ENCODE data around the gene ATP9A.
"Not testable (repeated sequence)": the region's sequence is repeated elsewhere in the genome, so short reads cannot be mapped to it uniquely, and the experiment has no call there.

ATP9A gene

DNA sequence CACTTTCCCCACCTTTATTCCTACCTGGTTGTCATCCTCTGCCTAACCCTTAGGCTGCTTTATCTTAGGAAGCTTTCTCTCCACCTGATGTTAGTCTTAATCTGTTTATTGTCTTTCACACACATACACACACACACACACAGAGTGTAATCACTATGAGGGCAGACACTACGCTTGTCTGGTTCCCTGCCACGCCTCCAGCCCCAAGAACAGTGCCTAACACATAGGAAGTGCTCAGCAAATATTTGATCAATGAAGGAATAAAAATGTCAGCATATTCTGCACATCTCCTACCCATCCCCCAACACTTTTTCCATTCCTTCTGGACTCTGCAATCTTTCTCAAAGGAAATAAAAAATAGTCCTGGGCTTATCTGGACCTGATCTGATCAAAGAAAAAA, 174.6 kb downstream of the ATP9A start:
- no peak for DNase-seq

DNA sequence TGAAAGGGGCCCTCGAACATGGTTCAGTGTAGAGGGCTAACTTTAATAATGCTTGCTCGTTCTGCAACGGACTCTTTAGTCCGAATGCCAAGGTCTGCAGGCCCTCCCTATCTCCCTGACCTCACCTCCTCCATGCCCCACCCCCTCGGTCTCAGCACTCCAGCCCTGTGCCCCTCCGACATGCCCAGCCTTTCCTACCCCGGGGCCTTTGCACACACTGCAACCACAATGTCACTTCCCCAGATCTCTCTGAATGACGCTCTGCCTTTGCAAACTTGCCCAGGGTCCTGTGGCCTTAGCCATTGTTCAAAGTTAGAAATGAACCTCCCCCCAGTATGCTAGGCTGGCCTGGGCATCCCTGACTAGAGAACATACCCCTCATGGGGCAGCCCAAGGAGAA, 175.6 kb downstream of the ATP9A start:
- DNase-seq = no peak

GRCh38 chr20:51591871-51592270, 176.3 kb downstream of the ATP9A start:
- DNase-seq = no peak

- no peak for DNase-seq
Observed at GRCh38 chr20:51588762-51589161, 179.4 kb downstream of the ATP9A start.

- DNase-seq = no peak
Observed at GRCh38 chr20:51587145-51587544, 181.0 kb downstream of the ATP9A start.

- DNase-seq = no peak
Observed at GRCh38 chr20:51586005-51586440, 182.2 kb downstream of the ATP9A start.

DNA sequence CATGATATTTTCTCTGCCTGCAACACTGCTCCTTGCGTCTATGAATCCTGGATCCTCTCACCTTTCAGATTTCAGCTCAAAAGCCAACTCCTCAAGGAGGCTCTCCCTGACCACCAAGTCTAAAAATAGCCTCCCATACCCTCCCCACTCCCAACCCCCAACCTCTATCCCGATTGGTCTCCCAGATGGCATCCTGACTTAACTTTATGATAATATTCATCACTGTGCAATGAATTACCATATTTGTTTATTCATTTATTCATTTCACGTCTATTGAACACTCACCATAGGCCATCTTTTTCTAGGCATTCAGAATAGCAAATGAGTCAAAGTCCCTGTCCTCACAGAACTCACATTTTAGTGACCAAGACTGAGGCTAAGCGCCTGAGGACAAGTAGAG, 183.0 kb downstream of the ATP9A start:
- no peak for DNase-seq

DNA sequence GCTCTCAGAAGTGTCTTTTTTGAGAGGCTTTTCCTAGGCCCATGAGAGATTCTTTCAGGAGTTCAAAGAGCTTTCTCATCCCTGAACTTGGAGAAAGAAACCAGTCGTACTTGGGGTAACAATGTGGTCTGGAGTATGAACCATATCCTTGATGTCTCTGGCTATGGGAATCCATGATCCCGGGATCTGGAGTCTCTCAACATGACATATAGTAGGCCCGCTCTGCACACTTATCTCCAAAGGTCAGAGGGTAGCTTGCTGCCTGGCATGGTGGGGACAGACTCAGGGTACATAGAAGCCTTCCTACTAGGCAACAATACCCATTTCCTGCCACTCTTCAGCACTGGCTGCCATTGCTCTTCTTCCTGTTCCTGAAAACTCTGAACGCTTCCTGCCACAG, 183.5 kb downstream of the ATP9A start:
- DNase-seq = no peak

- no peak for DNase-seq
Observed at GRCh38 chr20:51584116-51584515, 184.1 kb downstream of the ATP9A start.

- no peak for DNase-seq
Observed at GRCh38 chr20:51583499-51583898, 184.7 kb downstream of the ATP9A start.

DNA sequence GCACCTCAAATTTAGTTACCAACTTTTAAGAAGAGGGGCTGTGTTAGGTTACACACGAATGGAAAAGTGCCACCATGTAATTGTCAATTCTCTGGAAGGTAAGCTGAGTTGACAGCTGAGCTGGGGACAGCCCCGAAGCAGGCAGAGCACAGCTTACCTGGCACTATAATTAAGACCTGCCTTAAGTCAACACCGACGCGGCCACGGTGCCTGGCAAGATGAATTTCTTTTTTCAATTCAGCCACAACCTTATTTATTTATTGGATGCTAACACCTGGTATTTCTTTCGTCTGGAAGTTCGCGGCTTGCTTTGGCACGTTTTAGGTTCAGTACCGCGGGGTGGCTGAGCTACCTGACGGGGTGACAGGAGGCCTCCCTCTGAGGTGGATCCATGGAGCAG, 185.1 kb downstream of the ATP9A start:
- DNase-seq = no peak

DNA sequence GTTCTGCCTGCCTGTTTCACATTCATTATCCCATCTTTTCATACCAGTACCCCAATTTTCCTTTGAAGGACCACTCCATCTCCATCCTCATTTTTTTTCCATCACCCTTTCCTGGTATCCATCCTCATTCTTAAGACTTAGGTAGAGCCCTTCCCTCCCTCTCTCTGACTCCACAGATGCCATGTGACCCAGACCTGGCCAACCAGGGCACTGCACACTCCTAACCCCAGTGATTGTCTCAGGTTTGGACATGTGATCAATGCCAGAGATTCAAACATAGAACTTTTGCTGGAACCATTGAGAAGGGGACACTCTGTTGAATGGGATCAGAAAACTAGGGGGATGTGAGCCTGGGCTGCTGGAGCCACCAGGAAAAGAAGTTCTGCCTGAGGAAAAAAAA, 186.6 kb downstream of the ATP9A start:
- no peak for DNase-seq

DNA sequence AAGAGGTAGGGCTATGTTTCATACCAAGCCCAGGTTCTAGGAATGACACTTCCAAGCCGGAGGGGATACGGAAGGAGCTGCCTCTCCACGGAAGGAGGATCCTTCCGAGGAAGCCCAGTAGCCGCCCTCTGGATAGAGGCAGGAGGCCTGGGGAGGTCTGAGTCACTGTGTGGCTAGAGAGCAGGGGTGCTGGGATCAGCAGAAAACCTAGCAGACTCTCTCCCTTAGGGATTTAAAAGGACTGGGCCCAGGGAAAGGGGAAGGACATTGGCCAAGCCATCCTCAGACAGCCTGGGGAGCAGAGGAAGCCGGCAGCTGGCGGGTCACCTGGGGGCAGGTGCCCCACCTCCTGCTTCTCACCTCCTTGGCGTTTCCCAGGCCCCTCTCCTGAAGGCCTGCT, 189.1 kb downstream of the ATP9A start:
- no peak for DNase-seq

DNA sequence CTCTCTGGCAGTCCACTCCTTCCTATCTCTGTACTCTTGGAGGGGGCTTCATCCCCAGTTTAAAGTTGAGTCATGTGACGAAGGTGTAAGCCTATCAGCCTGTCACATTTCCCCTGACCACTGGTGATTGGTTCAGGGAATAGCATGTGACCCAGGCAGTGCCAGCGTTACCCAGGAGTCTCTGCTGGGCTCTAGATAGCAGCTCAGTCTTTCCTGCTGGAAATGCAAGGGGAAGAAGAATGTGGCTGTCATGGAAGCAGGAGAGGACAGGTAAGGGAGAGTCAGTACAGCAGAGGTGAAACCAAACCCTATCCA, 190.1 kb downstream of the ATP9A start:
- DNase-seq = no peak

DNA sequence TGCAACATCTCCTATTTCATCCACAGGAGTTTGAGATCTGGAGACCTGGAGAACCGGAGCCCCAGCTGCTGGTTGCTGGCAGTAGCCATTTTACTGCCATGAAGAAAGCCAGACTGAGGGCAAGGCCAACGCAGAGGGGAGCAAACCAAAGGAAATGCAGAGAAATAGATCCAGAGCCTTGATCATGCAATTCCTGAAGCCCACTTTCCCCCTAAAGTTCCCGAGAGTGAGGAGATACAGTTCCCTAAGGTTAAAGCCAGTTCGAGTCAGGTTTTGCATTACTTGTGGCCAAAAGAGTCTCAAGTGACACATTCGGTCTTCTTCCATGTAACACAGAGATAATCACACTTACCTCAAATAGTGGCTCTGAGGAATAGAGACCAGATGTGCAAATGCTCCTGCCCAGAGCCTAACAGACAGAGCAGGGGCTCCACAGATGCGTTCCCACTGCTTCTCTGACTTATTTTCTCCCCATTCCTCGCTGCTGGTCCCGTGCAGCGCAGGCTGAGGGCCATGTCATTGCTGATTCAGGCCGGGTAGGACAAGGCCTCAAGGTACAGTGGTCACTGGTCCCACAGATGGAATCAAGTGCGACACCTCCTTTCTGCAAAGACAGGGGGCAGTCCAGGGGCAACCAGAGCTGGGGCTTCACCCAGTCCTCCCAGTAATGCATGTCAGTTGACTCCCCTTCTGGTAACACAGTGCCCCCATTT, 190.6 kb downstream of the ATP9A start:
- no peak for DNase-seq

DNA sequence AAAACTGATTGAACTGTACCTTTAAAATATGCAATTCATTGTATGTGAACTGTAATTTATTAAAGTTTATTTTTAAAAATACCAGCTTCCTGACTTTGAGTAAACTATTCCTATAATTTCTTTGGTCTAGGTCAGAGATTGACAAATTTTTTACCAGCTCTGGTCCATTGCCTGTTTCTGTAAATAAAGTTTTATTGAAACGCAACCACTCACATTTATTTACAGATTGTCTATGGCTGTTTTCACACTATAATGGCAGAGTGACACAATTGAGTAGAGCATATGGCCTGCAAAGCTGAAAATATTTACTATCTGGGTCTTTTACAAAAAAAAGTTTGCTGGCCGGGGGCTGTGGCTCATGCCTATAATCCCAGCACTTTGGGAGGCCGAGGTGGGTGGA, 192.7 kb downstream of the ATP9A start:
- DNase-seq = no peak

DNA sequence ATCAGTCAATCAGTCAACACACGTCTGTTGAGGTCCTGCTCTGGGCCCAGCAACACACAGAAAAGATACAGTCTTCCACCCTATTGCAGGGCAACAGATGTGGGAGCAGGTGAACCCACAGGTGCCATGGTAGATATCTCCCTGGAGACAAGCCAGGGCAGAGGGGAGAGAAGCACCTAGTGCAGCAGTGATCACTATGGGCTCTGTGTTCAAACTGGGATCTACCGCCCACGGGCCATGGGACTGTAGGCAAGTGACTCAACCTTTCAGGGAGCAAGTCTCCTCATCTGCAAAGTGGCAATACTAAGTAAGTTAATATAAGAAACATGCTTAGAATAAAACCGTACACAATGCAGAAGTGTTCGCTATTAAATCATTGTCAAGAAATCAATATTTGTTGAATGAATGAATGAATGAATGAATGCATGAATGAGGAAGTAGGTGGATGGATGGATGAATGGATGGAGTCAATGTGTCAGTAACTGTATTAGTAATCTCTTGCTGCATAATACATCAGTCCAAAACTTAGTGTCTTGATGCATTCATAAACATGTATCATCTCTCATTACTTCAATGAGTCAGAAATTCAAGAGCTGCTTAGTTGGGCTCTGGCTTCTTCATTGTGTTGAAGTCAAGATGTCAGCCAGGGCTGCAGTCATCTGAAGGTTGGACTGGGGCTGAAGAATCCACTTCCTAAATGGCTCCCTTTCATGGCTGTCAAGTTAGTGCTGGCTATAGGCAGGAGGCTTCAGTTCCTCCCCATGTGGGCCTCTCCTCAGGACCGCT, 193.7 kb downstream of the ATP9A start:
- DNase-seq = no peak

GRCh38 chr20:51573576-51574243, 194.5 kb downstream of the ATP9A start:
- DNase-seq = no peak

DNA sequence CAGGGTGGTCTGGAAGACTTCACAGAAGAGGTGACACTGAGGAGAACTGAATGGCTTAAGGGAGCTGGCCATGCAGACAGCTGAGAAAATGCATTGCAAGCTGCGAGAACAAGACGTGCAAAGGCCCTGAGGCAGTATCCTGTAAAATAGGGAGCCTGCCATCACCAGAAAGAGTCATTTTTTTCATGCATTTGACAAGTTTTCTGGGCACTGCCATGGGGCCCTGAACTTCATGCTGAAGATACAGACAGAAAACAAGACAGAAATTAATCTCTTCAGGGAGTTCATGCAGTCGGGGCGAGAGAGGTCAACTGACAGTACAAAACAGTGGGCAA, 196.8 kb downstream of the ATP9A start:
- DNase-seq = no peak

GRCh38 chr20:51570739-51571459, 197.3 kb downstream of the ATP9A start:
- no peak for DNase-seq

DNA sequence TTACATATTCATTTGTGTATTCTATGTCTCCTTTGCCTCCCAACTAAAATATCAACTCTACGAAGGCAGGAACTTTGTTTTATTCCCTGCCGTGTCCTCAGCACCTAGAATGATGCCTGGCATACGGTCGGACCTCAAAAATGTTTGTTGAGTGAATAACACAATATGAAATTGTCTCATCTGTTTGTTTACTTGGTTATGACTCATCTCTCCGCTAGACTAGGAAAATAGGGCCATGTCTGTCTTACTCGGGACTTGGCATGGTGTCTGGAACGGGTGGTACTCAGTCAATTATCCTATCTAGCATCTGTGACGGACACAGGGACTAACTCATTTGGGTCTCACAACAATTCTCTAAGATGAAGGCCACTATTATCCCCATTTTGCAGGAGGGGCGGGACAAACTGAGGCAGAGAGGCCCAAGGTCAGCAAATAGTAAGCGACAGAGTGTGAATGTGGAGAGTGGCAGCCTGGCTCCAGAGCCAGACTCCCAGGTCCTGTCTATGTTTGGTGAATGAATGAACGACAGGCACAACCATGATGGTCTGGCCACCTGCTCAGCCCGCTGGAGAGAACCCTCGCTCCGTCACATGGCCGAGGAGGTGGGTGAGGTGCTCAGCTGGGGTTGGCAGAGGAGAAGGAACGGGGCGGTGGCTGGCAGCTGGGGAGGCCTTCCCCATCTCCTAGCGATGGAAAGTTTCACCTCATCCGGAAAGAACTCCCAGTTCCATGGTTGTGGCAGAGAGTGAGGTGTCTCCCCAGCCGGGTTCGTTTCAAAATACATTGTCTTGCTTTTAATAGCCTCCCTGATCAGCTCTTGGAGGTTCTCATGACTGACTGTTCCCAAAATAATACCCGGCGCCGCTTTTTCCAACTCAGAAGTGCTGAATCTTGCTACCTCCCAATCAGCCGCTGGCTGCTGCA, 198.1 kb downstream of the ATP9A start:
- DNase-seq = no peak

DNA sequence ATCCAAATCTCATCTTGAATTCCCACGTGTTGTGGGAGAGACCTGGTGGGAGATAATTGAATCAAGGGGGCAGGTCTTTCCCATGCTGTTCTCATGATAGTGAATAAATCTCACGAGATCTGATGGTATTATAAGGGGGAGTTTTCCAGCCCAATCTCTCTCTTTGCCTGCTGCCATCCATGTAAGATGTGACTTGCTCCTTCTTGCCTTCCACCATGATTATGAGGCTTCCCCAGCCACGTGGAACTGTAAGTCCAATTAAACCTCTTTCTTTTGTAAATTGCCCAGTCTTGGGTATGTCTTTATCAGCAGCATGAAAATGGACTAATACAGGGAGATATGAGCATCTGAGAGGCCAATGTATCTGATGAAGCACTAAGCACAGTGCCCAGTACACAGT, 199.7 kb downstream of the ATP9A start:
- not testable (repeated sequence) for DNase-seq
